Measurements from ENCODE around the gene CDH22.

- TF ChIP-seq POLR2A (IDR thresholded peaks at IDR 0.05) = no peak
- TF ChIP-seq, protein P1, sequence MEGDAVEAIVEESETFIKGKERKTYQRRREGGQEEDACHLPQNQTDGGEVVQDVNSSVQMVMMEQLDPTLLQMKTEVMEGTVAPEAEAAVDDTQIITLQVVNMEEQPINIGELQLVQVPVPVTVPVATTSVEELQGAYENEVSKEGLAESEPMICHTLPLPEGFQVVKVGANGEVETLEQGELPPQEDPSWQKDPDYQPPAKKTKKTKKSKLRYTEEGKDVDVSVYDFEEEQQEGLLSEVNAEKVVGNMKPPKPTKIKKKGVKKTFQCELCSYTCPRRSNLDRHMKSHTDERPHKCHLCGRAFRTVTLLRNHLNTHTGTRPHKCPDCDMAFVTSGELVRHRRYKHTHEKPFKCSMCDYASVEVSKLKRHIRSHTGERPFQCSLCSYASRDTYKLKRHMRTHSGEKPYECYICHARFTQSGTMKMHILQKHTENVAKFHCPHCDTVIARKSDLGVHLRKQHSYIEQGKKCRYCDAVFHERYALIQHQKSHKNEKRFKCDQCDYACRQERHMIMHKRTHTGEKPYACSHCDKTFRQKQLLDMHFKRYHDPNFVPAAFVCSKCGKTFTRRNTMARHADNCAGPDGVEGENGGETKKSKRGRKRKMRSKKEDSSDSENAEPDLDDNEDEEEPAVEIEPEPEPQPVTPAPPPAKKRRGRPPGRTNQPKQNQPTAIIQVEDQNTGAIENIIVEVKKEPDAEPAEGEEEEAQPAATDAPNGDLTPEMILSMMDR (IDR thresholded peaks at IDR 0.05) = no peak
Measured at GRCh38 chr20:46137816-46138215, 170.5 kb downstream of the CDH22 start.

All from right lobe of liver (tissue), 4 donors.